GM19035 (cell line): ENCODE results near the gene BSCL2.
"Not testable (repeated sequence)": the region's sequence is repeated elsewhere in the genome, so short reads cannot be mapped to it uniquely, and the experiment has no call there.

Experiments used
- ATAC-seq: cut with Tn5 transposase; IDR thresholded peaks from one replicate; pipeline ENCODE4 v1.9.1; 2021; ENCODE audit not compliant: unreplicated experiment

Gene BSCL2

DNA sequence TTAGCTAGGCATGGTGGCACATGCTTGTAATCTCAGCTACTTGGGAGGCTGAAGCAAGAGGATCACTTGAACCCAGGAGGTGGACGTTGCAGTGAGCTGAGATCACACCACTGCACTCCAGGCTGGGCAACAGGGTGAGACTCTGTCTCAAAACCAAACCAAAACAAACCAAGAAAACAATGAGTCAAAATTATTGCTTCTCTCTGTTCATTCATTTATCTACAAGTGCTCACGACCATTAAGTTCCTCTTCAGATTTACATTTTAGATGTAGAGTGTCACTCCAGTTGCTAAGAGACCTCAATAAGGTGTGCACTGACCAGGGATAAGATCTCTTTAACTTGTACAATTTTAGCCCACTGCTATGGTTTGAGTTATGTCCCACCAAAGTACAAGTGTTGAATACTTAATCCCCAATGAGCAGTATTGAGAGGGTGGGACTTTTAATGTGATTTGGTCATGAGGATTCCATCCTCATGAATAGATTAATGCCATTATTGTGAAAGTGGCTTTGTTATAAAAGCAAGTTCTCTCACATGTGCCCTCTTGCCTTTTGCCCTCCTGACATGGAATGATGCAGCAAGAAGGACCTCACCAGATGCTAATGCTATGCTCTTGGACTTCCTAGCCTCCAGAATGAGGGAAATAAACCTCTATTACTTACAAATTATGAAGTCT, 12.2 kb upstream of the BSCL2 start:
- ATAC-seq, result no peak

DNA sequence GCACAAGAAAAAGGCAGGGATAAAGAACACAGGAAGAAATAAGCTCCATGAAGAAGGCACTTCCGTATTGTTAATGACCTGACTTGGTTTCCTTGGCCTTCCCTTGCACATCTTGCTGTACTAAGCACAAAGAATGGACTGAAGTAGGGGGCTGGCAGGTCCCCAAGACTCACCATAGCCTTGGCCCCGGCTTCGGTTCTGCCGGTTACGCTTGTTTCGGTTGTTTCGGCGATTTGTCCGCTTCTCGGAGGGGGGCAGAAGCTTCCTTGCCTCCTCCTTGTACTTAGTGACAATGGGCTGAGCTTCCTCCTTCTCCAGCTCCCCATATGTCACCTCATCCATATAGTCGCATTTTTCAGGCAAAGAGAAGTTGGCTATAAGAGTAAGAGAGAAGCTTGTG, 9.6 kb upstream of the BSCL2 start:
- no peak for ATAC-seq

- ATAC-seq, result no peak
Measured at GRCh38 chr11:62716206-62716605, 9.0 kb upstream of the BSCL2 start.

GRCh38 chr11:62715150-62716130, 8.2 kb upstream of the BSCL2 start:
- ATAC-seq, result no peak

DNA sequence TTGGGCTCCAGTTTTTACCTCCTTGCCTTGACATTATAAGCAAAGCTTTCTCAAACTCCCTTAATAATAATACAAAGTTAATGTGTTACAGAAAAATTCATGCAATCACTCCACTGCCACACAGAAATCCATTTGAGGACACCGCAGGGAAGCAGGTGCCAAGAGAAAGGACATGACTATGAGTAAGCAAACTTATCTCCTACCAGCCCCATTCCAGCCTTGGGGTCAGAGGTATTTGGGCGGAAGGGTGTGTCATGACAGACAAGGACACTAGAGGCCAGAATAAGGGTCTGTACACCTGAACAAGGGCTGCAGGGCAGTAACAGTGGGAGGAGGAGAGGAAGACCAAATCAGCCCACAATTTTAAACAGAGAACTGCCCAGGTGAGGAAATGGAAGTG, 6.1 kb upstream of the BSCL2 start:
- ATAC-seq, result no peak

- no peak for ATAC-seq
Measured at GRCh38 chr11:62712861-62713260, 5.6 kb upstream of the BSCL2 start.

GRCh38 chr11:62712276-62712812, 5.1 kb upstream of the BSCL2 start:
- no peak for ATAC-seq

- ATAC-seq, result peak; percentile 9
Measured at GRCh38 chr11:62710001-62710345, 2.7 kb upstream of the BSCL2 start.

DNA sequence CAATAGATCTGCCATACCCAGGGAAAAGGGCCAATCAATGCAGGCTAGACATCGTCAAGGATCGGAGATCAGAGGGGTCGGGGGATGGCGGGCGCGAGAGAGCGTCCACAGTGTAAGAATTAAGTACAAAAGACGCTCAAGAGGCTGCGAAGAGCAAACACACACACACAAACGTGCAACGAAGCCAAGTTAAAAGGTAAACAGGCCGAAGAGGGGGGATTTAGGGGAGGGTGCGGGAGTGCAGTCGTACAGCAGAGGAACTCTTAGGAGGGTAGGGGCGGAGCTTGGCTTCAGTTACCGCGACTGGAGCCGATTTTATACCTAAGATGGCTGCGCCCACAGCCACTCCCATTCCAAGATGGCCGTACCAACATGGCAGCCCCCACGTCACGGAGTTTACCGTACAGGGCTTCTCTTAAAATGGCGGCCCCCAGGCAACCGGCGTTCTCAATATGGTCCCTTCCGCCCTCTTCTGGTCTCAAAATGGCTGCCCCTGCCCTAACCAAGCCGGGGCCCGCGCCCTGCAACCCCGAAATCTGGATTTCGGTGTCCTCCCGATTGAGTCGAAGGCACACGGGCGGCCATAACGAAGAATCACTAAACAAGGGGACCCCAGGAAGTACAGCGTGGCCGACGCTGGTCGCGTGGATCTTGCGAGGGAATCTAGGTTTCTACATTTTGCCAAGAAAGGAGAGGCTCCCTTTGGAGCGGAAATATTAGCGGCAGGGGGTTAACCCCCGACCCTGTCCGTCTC, 2.2 kb upstream of the BSCL2 start:
- peak; percentile 74 for ATAC-seq

GRCh38 chr11:62708793-62709192, 1.6 kb upstream of the BSCL2 start:
- no peak for ATAC-seq

DNA sequence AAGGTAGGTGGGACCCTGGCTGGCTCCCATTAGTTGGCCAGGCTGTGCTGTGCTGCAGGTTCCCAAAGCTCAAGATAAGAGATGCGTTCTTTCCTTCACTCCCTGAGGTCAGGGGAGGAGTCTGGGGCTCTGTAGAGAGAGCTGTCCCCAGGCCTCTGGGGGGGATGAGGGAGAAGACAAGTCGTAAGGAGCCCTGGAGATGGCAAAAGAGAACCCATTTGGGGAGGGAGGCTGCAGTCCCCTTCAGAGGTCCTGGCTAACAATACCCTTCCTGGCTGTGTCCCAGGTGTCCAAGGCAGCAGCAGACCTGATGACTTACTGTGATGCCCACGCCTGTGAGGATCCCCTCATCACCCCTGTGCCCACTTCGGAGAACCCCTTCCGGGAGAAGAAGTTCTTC, 1.2 kb upstream of the BSCL2 start:
- no peak for ATAC-seq

DNA sequence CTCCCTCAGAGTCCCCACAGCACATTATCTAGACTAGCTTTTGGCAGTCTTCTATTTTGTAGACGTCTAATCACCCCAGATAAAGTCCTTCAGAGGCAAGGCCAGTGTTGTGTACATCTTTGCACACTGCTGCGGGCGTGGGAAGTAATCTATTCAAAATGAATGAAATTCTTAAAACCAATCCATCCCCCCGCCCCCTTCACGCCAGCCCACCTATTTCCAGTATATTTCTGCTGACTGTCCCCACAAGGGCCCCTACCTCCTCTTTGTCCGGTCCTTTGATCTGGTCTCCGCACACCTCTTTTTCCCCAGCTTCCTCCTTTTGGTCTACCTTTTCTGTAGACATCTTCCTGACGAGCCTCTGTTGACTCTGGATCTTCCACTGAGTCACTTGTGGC, 375 bp downstream of the BSCL2 start:
- ATAC-seq, result no peak

DNA sequence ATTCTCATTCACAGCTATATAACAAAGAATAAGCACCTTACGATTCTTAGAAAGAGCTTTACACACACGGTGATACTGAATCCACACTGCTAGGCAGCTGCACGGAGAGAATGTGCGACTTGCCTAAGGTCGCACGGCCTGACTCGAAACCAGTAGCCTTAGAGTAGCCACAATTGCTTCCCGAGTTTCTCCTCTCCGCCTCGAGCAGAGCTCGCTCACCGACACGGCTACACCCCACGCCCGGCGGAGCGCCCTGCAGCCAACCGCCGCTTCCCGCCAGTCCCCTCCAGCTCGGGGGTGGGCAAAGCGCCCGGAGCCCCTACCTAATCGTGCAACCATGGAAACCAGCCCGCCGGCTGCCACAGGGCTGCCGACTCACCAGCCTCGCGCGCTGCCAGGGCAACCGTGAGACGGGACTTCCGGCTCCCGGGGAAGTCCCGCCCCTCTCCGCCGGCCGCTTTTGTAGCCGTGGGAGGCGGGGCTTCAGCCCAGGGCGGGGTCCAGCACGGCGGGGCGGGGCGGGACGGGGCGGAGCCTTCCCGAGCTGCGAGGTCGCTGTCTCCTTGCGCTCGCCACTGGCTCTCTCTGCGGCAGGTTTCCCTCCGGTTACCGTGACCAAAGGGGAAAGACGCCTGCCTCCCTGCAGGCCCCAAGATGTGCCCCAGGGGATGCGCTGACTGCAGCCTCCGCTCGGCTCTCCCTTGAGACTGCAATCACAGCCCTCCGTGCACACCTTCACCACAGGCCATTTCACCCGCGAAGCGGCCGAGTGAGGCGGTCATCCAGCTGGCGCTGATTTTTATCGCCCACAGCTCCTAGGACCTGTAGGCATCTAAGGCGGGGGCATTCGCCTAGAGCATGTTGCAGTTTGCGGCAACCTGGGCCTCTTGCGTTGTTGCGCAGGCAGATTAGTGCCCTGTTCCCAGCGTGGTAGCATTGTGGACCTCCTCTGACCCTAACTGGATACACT, 1.1 kb downstream of the BSCL2 start:
- peak; percentile 54 for ATAC-seq

GRCh38 chr11:62705413-62705812, 1.8 kb downstream of the BSCL2 start:
- ATAC-seq, result no peak

GRCh38 chr11:62703921-62704320, 3.3 kb downstream of the BSCL2 start:
- ATAC-seq, result not testable (repeated sequence)

GRCh38 chr11:62702246-62702645, 5.0 kb downstream of the BSCL2 start:
- ATAC-seq, result no peak

- ATAC-seq, result no peak
Measured at GRCh38 chr11:62694455-62695167, 12.6 kb downstream of the BSCL2 start.

GRCh38 chr11:62693624-62694023, 13.6 kb downstream of the BSCL2 start:
- ATAC-seq, result not testable (repeated sequence)

DNA sequence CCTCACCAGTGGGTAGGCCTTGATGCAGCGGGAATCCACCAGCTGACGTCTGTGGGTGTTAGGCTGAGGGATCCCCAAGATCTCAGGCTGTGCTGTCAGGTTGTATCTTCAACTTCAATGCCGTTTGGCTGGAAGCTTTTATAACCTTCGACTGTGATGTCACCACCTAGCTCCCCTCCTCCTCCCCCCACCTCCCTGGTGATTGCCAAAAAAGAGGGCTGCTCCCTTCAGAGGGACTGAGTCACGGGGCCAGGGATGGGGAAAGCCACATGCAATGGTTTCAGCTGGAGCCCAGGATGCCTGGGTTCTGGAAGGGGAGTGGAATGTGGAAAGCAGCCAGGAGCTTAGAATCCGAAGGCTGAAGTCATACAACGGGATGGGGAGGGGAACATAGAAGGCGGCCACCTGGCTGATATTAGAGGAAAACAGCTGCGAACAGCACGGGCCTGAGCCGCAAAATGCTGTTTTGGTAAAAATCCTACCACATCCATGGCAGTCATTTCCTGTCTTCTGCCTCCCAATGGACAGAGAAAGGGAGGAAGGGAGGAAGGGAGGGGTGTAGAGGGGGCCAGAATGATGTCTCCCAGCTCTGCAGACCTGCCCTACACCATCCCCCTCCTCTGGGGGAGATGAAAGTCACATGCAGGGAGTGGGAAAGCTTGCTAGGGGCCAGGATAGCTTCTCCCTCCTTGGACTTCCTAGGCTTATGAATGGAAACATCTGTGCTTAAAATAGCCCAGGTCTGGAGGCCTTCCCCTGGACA, 17.6 kb downstream of the BSCL2 start, which contains the start of gene LRRN4CL:
Gene LRRN4CL, minus strand, starts transcription at position 110 of the 763 bp plus-strand sequence. CDS start 1,022 bp downstream, outside the sequence.
- ATAC-seq, result no peak
